Subcutaneous adipose tissue (tissue), 4 donors: ENCODE data around the gene SHISA7. TPM values are rescaled to one million over a fixed set of nuclear protein-coding genes. Genes with fewer than 3 reads are reported as not detected.

Source experiments
- total RNA-seq, 4 donors: library from RNA; depleted of rRNA; stranded (reverse); fragments of >200 nt; gene quantifications; one replicate each; pipeline ENCODE4 v1.1.0, GENCODE V29; 2016
- TF ChIP-seq, protein P1 (sequence below): fragments of 450-650 bp; IDR thresholded peaks from one replicate; pipeline ENCODE4 v1.5.1; 2016; ENCODE audit warnings: low read depth, mild to moderate bottlenecking, control low read depth, antibody characterized with exemption, moderate library complexity

The SHISA7 gene
- total RNA-seq, 4 donors from 2014 or later: 0.16 TPM; not detected in 3

DNA sequence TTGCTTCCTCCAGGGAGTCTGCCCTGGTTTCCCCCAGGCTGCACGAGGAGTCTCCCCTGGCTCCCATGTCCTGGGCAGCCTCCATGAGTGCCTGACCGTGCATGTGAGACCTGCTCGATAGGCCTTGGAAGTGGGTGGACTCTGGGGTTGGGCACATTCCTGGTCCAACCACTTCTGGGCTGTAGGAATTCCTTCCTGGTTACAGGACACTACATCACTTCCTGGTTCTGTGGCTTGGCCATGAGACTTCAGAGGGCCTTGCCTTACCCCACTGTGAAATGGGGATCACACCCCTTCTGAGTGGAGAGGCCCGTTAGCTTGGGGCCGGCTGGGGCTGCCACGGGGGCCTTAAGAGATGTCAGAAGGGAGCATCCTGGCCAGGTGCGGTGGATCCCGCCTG is 29.4 kb upstream of the SHISA7 start:
- TF ChIP-seq, protein P1, sequence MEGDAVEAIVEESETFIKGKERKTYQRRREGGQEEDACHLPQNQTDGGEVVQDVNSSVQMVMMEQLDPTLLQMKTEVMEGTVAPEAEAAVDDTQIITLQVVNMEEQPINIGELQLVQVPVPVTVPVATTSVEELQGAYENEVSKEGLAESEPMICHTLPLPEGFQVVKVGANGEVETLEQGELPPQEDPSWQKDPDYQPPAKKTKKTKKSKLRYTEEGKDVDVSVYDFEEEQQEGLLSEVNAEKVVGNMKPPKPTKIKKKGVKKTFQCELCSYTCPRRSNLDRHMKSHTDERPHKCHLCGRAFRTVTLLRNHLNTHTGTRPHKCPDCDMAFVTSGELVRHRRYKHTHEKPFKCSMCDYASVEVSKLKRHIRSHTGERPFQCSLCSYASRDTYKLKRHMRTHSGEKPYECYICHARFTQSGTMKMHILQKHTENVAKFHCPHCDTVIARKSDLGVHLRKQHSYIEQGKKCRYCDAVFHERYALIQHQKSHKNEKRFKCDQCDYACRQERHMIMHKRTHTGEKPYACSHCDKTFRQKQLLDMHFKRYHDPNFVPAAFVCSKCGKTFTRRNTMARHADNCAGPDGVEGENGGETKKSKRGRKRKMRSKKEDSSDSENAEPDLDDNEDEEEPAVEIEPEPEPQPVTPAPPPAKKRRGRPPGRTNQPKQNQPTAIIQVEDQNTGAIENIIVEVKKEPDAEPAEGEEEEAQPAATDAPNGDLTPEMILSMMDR: no peak

DNA sequence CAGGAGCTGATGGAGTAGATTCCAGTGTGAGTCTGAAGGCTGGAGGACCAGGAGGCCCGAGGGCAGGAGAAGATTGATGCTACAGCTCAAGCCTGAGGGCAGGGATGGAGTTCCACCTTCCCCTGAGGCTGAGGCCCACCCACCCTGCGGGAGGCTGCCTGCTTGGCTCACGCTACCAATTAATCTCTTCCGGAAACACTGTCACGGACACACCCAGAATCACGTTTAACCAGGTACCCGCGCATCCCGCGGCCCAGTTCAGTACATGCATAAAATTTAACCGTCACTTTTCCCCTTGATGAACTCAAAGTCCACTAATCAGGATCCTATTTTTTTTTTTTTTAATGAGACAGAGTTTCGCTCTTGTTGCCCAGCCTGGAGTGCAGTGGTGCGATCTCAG is 28.2 kb upstream of the SHISA7 start:
- TF ChIP-seq, protein P1: no peak

DNA sequence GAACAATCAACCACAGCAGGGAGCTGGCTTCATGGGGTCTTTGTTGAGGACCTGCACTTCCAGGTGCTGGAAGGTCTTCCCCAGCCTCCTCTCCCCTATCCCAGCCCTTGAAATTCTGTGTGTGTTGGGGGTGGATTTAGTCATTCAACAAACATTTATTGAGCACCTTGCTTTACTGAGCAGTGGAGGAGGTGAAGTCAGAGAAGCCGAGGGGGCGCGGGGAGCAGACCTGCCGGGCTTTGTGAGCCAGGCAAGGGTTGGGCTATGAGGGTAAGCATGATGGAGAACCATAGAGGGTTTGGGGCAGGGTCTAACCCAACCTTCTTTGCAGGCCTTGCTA is 24.9 kb upstream of the SHISA7 start:
- TF ChIP-seq, protein P1: no peak

DNA sequence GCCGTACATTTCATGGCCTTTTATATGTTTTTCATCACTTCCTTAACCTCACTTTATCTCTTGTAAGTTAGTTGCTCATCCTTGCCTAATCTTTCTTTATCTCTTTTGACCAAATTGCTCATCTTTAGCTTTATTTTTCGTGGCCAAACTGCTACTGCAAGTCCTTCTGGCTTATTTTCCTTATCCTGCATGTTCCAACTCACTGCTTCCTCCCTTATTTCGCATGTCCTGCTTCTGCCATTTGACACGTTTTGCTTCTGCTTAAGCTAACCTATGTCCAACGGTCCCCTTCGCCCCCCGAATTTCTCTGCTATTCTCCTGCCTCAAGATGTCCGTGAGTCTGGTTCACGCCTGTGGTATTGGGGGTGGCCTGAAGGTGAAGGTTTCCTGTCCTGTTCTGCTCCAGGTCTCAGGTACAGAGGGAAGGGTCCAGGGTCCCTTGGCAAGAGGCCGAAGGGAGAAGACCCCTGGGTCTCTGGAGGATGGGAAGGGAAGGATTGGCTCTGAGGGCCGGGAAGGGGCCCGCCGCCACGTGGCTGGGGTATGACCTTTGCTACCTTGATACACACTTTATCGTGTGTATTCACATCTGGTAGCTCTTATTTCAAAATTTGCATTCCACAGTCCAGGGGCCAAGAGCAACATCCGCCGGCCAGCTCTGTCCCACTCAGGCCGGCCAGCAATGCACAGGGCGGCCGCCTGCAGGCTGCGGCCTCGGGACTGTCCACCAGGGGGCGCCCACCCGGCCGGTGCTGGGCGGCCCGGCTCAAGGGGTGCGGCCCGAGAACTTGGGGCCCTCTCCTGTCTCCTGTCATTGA is 24.3 kb upstream of the SHISA7 start:
- TF ChIP-seq, protein P1: no peak

DNA sequence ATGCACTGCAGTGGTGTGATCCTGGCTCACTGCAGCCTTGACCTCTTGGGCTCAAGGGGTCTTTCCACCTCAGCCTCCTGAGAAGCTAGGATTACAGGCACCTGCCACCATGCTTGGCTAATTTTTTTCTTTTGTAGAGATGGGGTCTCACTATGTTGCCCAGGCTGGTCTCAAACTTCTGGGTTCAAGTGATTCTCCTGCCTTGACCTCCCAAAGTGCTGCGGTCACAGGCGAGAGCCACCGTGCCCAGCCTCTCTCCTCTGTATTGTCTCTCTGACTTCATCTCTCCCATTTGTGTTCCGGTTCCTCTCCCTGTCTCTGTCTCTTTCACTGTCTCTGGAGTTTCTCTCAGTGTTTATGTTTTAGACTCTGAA is 23.1 kb upstream of the SHISA7 start:
- TF ChIP-seq, protein P1: no peak

GRCh38 chr19:55465460-55466240 is 22.6 kb upstream of the SHISA7 start:
- TF ChIP-seq, protein P1: no peak

GRCh38 chr19:55464662-55465054 is 21.6 kb upstream of the SHISA7 start, which contains the start of gene C19orf85:
Gene C19orf85, minus strand, starts transcription at chr19:55464751. Its CDS starts 197 bp downstream, at chr19:55464554.
- TF ChIP-seq, protein P1: no peak
